Measurements from ENCODE around the gene GOLPH3L.
A peak's percentile ranks its signal among the peaks of the same experiment; 100 is the strongest.

GOLPH3L gene

GRCh38 chr1:150696995-150697927 lies at the start of gene GOLPH3L:
Gene GOLPH3L (minus strand): TSS chr1:150697154. CDS start chr1:150694838, 2,316 bp downstream.
- Histone ChIP-seq H3K4me3 (ENCODE audit: low read length) (peak within 1 kb of the TSS; percentile 73), H3K36me3 (replicated peaks; ENCODE audit: insufficient read depth, low read length) (peaks cover 14% of the 10 kb centered on the region), H3K79me2 (ENCODE audit: low read length) (peaks cover 35% of the 10 kb centered on the region), H3K4me1 (ENCODE audit: low read length) (peaks cover 7% of the 10 kb centered on the region; the same call in 1 of the 2 replicates), H3K27ac (ENCODE audit: low read length) (peak within 1 kb of the TSS; percentile 48; the same call in 1 of the 2 replicates), H3K27me3 (replicated peaks; ENCODE audit: insufficient read depth, low read length) (no peaks in the 10 kb centered on the region), H2AFZ (ENCODE audit: low read length) (peak within 1 kb of the TSS; percentile 66), H3K9me3 (replicated peaks; ENCODE audit: insufficient read depth, low read length) (no peaks in the 10 kb centered on the region), H3K9me2 (replicated peaks; ENCODE audit: insufficient read depth, low read length) (no peaks in the 10 kb centered on the region), H3F3A (ENCODE audit: insufficient read depth, low read length) (no peaks in the 10 kb centered on the region; the same call in 1 of the 2 replicates), H4K20me1 (ENCODE audit: insufficient read depth, low read length) (no peaks in the 10 kb centered on the region), H3K9ac (ENCODE audit: low read length) (peak within 1 kb of the TSS; percentile 58; the same call in 1 of the 2 replicates), H3K4me2 (ENCODE audit: low read depth, low read length) (peak within 1 kb of the TSS; percentile 79)
- no peak for TF ChIP-seq EZH2phosphoT487 (IDR thresholded peaks at IDR 0.05; ENCODE audit: low read length)
- TF ChIP-seq, protein P1, sequence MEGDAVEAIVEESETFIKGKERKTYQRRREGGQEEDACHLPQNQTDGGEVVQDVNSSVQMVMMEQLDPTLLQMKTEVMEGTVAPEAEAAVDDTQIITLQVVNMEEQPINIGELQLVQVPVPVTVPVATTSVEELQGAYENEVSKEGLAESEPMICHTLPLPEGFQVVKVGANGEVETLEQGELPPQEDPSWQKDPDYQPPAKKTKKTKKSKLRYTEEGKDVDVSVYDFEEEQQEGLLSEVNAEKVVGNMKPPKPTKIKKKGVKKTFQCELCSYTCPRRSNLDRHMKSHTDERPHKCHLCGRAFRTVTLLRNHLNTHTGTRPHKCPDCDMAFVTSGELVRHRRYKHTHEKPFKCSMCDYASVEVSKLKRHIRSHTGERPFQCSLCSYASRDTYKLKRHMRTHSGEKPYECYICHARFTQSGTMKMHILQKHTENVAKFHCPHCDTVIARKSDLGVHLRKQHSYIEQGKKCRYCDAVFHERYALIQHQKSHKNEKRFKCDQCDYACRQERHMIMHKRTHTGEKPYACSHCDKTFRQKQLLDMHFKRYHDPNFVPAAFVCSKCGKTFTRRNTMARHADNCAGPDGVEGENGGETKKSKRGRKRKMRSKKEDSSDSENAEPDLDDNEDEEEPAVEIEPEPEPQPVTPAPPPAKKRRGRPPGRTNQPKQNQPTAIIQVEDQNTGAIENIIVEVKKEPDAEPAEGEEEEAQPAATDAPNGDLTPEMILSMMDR (IDR thresholded peaks at IDR 0.05; ENCODE audit: low read length) = no peak
- TF ChIP-seq EZH2 (optimal IDR thresholded peaks at IDR 0.05; ENCODE audit: low read depth, low read length) = no peak
- peak; percentile 100 for DNase-seq

GRCh38 chr1:150730130-150730721 lies 33.3 kb upstream of the GOLPH3L start:
- no peak for DNase-seq
- no peak overlapping the region for H3K4me2 ChIP-seq (ENCODE audit: low read depth, low read length)
- no peak overlapping the region for H3K27ac ChIP-seq (ENCODE audit: low read length)
- H3K4me1 ChIP-seq (ENCODE audit: low read length) = no peaks in the 10 kb centered on the region
- no peak overlapping the region for H2AFZ ChIP-seq (ENCODE audit: low read length)
- no peak overlapping the region for H3K9ac ChIP-seq (ENCODE audit: low read length)
- TF ChIP-seq EZH2 (optimal IDR thresholded peaks at IDR 0.05; ENCODE audit: low read depth, low read length) = no peak
- no peak for TF ChIP-seq EZH2phosphoT487 (IDR thresholded peaks at IDR 0.05; ENCODE audit: low read length)
- TF ChIP-seq, protein P1 (IDR thresholded peaks at IDR 0.05; ENCODE audit: low read length) = no peak
- H3K79me2 ChIP-seq (ENCODE audit: low read length) = no peaks in the 10 kb centered on the region
- H3K9me3 ChIP-seq (replicated peaks; ENCODE audit: insufficient read depth, low read length) = no peaks in the 10 kb centered on the region
- H3K36me3 ChIP-seq (replicated peaks; ENCODE audit: insufficient read depth, low read length) = no peaks in the 10 kb centered on the region
- H3K27me3 ChIP-seq (replicated peaks; ENCODE audit: insufficient read depth, low read length) = no peaks in the 10 kb centered on the region
- no peak overlapping the region for H3K4me3 ChIP-seq (ENCODE audit: low read length)
- H3F3A ChIP-seq (ENCODE audit: insufficient read depth, low read length) = no peaks in the 10 kb centered on the region
- H4K20me1 ChIP-seq (ENCODE audit: insufficient read depth, low read length) = no peaks in the 10 kb centered on the region
- no peaks in the 10 kb centered on the region for H3K9me2 ChIP-seq (replicated peaks; ENCODE audit: insufficient read depth, low read length)

GRCh38 chr1:150724336-150724735 lies 27.4 kb upstream of the GOLPH3L start:
- TF ChIP-seq EZH2phosphoT487 (IDR thresholded peaks at IDR 0.05; ENCODE audit: low read length) (no peak), EZH2 (optimal IDR thresholded peaks at IDR 0.05; ENCODE audit: low read depth, low read length) (no peak)
- TF ChIP-seq, protein P1 (IDR thresholded peaks at IDR 0.05; ENCODE audit: low read length) = no peak
- Histone ChIP-seq H3F3A (ENCODE audit: insufficient read depth, low read length) (no peaks in the 10 kb centered on the region), H3K4me1 (ENCODE audit: low read length) (no peaks in the 10 kb centered on the region), H3K27me3 (replicated peaks; ENCODE audit: insufficient read depth, low read length) (no peaks in the 10 kb centered on the region), H3K36me3 (replicated peaks; ENCODE audit: insufficient read depth, low read length) (no peaks in the 10 kb centered on the region), H3K79me2 (ENCODE audit: low read length) (no peaks in the 10 kb centered on the region), H3K9me3 (replicated peaks; ENCODE audit: insufficient read depth, low read length) (no peaks in the 10 kb centered on the region), H3K9me2 (replicated peaks; ENCODE audit: insufficient read depth, low read length) (no peaks in the 10 kb centered on the region), H3K4me3 (ENCODE audit: low read length) (no peak overlapping the region), H3K27ac (ENCODE audit: low read length) (no peak overlapping the region), H3K4me2 (ENCODE audit: low read depth, low read length) (no peak overlapping the region), H4K20me1 (ENCODE audit: insufficient read depth, low read length) (no peaks in the 10 kb centered on the region), H3K9ac (ENCODE audit: low read length) (no peak overlapping the region), H2AFZ (ENCODE audit: low read length) (no peak overlapping the region)
- DNase-seq = no peak

Measured in MM.1S (cell line).